GM18508 (cell line): ENCODE measurements around the gene ORM1.
"Not testable (repeated sequence)": the region's sequence is repeated elsewhere in the genome, so short reads cannot be mapped to it uniquely, and the experiment has no call there.

ENCODE experiments used
- ATAC-seq: cut with Tn5 transposase; IDR thresholded peaks from one replicate; pipeline ENCODE4 v1.9.1; 2021; ENCODE audit warnings: moderate number of reproducible peaks; ENCODE audit not compliant: insufficient read depth, unreplicated experiment

The ORM1 gene

GRCh38 chr9:114322831-114323531 is at the start of gene ORM1:
TSS of gene ORM1 (plus strand) at chr9:114323098. CDS start at chr9:114323134, 36 bp downstream.
- not testable (repeated sequence) for ATAC-seq

GRCh38 chr9:114273461-114273881 is 49.4 kb upstream of the ORM1 start:
- no peak for ATAC-seq

GRCh38 chr9:114274217-114274616 is 48.7 kb upstream of the ORM1 start:
- ATAC-seq: no peak

GRCh38 chr9:114275246-114276004 is 47.5 kb upstream of the ORM1 start:
- no peak for ATAC-seq

- ATAC-seq: no peak
Observed at GRCh38 chr9:114276908-114277821, 45.7 kb upstream of the ORM1 start.

GRCh38 chr9:114278356-114278755 is 44.5 kb upstream of the ORM1 start:
- no peak for ATAC-seq

- ATAC-seq: no peak
Observed at GRCh38 chr9:114278881-114279570, 43.9 kb upstream of the ORM1 start.

GRCh38 chr9:114279693-114280092 is 43.2 kb upstream of the ORM1 start:
- ATAC-seq: no peak

GRCh38 chr9:114280636-114281472 is 42.0 kb upstream of the ORM1 start:
- ATAC-seq: no peak

GRCh38 chr9:114281473-114282103 is 41.3 kb upstream of the ORM1 start:
- ATAC-seq: no peak

- ATAC-seq: no peak
Observed at GRCh38 chr9:114282104-114282485, 40.8 kb upstream of the ORM1 start.

- ATAC-seq: no peak
Observed at GRCh38 chr9:114282507-114282906, 40.4 kb upstream of the ORM1 start.

- ATAC-seq: no peak
Observed at GRCh38 chr9:114282926-114283325, 40.0 kb upstream of the ORM1 start.

GRCh38 chr9:114283551-114284111 is 39.3 kb upstream of the ORM1 start:
- ATAC-seq: no peak

- ATAC-seq: no peak
Observed at GRCh38 chr9:114284316-114285060, 38.4 kb upstream of the ORM1 start.

GRCh38 chr9:114285166-114285867 is 37.6 kb upstream of the ORM1 start:
- ATAC-seq: no peak

GRCh38 chr9:114286146-114286679 is 36.7 kb upstream of the ORM1 start:
- no peak for ATAC-seq
